HPDE6-E6E7 (cell line): ENCODE results near the gene PRXL2B.

Experiments
- DNase-seq: peaks from one replicate; pipeline ENCODE4 v3.0.0; 2011; ENCODE audit warnings: missing footprints; ENCODE audit errors: extremely low spot score

PRXL2B gene

GRCh38 chr1:2635361-2636010 lies 48.9 kb downstream of the PRXL2B start:
- DNase-seq = no peak

GRCh38 chr1:2636733-2637132 lies 50.2 kb downstream of the PRXL2B start:
- DNase-seq = no peak

GRCh38 chr1:2637442-2638145 lies 51.0 kb downstream of the PRXL2B start:
- DNase-seq = no peak

GRCh38 chr1:2638466-2639115 lies 52.0 kb downstream of the PRXL2B start:
- DNase-seq = no peak

- no peak for DNase-seq
Measured at GRCh38 chr1:2639203-2639602, 52.6 kb downstream of the PRXL2B start.

- no peak for DNase-seq
Measured at GRCh38 chr1:2639607-2640521, 53.3 kb downstream of the PRXL2B start.

GRCh38 chr1:2640626-2641025 lies 54.0 kb downstream of the PRXL2B start:
- DNase-seq = no peak
